ACHN (cell line): ENCODE measurements around the gene TTC39B.

ENCODE experiments used
- DNase-seq: peaks from one replicate; pipeline ENCODE4 v3.0.0-alpha.2; 2015
- in situ Hi-C: cut with HindIII; loops from 2 replicates; pipeline ENCODE4 v1.10.0; 2017; ENCODE audit warnings: low sequenced_read_pairs, low pct_ligation_motif_present, low pct_unique_long_range_greater_than_20kb

TTC39B gene

DNA sequence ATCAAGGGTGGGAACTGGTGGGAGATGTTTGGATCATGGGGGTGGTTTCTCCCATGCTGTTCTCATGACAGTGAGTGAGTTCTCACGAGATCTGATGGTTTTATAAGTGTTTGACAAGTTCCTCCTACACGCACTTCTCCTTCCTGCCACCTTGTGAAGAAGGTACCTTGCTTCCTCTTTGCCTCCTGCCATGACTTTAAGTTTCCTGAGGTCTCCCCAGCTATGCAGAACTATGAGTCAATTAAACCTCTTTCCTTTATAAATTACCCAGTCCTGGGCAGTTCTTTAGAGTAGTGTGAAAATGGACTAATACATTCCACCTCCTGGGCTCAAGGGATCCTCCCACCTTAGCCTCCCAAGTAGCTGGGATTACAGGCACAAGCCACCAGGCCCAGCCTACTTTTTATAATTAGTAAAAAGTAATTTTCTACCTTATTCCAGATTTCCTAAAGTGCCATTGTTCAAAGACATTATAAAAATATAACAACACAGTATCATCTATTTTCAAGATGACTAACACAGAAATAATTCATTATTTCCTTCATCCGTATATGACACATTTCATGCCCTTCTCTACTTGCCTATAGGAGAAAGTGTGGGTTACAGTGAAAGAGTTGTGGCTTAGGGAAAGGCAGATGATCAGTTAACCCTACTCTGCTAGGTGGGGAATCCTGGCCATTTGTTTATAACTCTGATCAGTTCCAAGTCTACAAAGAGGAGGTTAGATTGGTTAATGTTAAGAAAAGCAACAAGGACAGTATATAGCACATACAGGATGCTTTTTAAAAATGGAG lies 99.9 kb downstream of the TTC39B start:
- in situ Hi-C loops, result no loop called here
- no peak for DNase-seq

DNA sequence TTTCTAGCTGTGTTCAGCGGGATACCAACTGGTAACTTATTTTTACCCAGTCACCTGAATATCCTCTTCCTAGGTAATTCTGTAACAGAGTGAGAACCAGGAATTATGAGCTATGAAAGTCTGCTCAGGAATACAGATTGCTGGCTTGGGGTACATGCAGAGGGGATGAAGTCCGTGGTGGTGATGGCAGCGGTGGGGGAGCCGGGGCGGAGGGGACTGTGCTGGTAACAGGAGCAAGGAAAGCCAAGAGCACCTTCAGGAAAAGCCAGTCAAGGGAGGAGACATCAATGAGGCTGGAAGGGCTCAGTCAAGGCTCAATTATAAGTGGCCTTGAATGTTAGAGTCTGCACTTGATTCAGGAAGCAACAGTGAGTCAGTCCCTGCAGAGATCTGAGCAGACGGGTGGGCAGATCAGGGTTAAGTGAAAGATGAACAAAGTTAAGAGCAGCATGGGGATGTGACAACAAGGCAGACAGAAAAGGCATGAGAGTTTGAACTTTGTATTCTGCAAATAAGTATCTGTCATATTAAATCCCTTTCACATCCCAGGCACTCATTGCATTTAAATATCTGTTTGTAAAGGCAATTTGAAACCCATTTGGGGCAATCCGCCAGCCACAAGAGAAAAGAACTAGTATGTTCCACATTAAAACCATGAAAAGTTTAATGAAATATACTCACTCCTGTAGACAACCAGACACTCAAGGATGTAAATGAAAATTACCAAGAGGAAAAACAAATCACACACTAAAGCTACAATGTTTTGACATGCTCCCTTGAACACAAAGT lies 101.2 kb downstream of the TTC39B start:
- in situ Hi-C loops, result no loop called here
- no peak for DNase-seq

DNA sequence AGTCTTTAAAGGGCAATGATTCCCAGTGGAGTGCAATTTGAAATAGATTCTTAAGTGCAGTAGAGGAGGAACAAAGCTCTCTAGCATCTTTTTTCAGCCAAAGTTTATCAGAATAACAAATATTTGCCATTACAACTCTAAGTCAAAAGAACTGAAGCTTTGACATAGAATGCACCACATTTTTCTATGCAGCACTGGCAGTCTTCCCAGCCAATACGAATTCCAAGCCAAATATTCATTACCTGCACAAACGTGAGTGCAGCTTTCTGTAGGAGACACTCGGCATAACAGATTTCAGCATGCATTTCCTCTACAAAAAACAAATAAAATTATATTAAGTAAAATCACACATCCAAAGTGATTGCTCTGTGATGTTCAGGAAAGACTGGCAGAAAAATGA lies 103.4 kb downstream of the TTC39B start:
- in situ Hi-C loops, result no loop called here
- DNase-seq, result no peak

DNA sequence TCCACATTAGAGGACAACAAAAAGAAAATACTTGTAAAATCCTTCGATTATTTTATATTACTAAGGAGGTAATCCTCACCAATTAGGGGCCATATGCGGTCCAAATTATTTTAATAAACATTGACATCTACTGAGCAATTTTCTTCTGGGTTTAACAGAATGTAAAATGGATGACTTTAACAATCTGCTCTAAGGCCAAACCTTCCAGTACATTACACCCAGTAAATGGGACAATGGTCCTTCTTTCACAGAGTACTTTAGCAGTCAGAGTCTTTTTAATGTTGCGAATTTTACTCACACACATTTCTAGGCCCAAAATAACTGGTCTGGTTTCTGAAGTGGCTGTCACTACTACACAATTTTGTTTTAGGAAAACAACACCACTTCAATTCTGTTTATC lies 106.9 kb downstream of the TTC39B start:
- in situ Hi-C loops, result no loop called here
- no peak for DNase-seq

DNA sequence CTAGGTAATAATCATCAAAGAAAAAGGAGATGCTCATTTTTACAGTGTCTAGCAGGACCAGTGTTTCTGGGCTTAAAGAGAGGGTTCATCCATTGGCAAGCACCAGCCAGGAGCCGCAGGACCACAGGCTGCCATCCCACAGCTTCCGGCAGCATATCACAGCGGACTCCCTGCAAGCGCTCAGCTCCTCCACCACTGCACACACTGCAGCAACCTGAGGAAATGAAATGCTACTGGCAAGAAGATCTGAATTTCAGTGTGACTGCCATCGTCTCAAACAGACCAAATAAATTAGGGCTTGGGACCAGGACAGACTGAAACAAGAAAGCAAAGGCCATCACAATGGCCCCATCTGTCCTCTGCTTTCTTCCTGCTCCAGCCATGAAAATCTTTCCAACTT lies 114.2 kb downstream of the TTC39B start:
- no peak for DNase-seq
- in situ Hi-C loops, result no loop called here

DNA sequence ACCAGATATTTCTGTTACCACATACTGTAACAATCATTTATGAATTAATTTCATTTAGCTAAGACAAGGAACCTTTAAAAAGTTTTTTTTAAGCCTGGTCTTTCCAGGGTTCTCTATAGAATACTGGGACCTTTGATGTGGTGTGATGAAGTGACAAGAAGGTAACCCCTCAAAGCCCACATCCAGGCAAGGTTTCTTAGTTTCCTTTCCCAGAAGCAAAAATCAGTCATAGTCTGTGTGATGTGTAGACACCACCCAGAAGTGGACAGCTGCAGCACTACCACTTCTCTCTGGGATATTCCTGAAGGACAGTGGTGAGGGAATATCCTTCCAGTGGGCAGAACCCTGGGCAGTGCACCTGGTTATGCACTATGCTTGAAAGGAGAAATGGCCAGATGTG lies 115.6 kb downstream of the TTC39B start:
- in situ Hi-C loops, result no loop called here
- DNase-seq, result no peak

DNA sequence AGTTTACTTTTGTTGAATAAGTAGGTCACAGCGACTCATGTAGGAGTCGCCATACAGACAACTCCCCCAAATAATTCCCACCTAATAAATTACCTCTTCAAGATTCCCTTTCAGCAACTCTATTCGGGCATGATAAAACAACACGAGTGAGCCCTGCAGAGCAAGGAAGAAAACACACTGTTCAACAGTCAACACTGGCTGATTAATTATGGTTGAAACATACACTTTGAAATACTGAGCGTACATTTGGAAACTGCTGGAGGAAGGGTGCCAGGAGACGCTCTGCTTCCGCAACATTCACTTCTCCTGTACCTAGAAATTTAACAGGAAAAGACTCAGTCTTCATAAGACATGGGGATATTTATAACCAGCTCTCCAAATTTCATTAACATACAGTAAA lies 117.5 kb downstream of the TTC39B start:
- no peak for DNase-seq
- in situ Hi-C loops, result no loop called here

DNA sequence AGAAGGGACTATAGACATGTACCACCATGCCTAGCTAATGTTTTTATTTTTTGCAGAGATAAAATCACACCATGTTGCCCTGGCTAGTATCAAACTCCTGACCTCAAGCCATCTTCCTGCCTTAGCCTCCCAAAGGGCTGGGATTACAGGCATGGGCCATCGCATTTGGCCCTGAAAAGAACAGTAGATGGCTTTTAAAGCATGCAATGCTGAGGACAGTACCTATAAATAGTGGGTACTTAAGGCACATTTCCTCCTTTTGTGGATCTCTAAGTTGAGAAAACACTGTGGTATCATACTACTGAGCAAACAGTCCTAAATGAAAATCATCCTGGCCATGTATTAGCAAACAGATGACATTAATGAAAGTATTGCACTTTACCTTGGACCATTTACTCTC lies 119.4 kb downstream of the TTC39B start:
- DNase-seq, result no peak
- in situ Hi-C loops, result no loop called here

DNA sequence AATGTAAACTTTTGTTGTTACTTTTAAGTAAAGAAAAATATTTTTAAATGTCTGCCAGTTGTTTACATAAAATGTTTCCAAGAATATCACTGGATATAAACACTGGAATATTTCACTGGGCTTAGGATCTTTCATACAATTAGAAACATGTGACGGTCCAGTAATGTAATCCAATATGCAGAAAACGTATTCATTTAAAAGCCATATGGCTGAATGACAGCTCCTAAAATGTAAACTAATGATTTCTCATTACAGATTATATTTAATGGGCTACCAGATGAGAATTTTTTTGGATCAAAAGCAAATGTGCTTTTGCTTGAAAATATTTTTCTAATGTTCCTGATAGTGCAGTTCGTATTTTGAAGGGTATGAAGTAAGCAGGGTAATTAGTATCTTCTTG lies 124.3 kb downstream of the TTC39B start:
- in situ Hi-C loops, result no loop called here
- no peak for DNase-seq

DNA sequence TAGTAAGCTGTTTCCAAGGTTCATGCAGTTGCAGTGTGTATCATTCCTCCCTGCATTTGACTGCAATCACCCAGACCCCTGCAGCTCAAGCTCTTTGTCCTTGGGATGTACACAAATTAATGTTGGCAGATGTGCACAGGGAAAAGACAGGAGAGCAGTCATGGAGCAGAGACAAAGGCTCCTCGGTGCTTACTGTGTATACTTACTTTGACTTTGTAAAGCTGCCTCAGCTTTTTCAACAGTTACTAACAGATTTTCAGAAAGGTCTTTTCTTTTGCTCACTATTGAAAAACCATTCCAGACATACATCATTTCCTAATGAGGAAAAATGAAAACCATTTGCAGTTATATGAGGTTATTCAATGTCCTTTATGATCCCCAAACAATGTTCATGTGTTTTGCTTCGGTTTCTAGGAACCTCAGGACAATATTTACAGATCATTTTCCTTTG lies 124.9 kb downstream of the TTC39B start:
- no peak for DNase-seq
- in situ Hi-C loops, result no loop called here

DNA sequence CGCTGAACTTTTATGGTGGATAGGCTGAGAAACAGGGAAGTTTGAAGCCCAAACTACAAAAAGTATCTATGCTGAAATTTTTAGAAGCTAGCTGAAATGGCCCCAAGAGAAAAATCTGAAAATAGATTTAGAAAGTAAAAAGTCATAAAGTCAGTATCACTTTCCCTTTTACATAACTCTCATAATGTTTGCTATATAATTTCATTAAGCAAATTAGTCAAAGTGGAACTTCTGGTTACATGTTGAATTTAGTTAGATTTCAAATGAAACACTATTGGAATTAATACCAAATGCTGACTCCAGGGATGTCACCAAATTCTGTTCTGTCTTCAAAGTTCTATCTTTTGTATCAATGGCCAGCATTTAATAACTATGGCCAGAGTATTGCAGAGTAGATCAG lies 126.9 kb downstream of the TTC39B start:
- no peak for DNase-seq
- in situ Hi-C loops, result no loop called here

DNA sequence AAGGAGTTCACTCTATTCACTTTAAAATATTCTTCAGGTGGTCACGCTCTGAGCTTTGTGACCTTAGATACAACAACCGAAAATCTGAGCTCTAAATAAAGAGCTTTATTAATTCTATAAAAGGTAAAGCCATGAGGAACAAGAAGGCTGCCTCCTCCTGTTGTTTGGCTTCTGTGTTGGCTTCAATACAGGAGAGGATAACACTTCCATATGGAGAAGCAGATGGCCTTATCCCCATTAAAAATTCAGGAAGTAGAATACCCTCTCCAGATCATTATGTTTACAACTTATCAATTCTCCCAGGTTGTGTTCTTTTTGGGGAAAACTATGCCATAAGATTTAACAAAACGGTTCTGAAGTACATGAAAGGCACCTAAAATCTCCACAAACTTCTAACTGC lies 128.4 kb downstream of the TTC39B start:
- no peak for DNase-seq
- in situ Hi-C loops, result no loop called here

DNA sequence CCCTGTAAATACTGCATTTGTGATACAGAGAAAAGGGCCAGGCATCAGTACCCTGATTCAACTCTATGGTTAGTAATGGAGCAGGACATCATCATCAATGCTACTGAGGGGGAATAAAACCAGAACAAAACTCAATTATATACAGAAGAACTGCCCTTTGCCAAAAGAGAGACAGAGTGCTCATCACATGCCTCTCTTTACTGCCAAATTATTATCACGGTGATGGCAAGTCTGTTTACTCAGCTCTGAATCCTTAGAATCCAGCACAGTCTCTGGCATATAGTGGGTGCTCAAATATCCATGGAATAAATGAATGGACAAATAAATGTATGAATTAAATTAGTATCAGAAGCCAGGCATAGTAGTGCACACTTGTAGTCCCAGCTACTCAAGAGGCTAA lies 130.2 kb downstream of the TTC39B start:
- no peak for DNase-seq
- in situ Hi-C loops, result no loop called here

DNA sequence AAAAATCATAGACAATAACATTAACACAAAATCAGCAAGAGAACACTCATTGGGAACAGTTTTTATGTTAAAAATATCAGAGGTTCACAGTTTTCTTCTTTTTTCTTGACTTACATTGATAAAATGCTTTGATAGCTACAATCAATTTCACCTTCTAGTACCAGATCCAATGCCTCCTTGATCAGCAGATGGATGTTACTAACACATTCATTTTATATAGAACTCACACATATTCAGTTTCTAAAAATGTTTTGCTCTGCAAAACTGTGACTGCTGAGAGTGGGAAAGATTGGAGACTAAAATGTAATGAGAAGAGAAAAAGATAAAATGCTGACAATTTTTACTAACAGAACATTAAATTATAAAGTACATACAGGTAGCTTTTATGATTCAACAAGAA lies 143.1 kb downstream of the TTC39B start:
- DNase-seq, result no peak
- in situ Hi-C loops, result no loop called here

DNA sequence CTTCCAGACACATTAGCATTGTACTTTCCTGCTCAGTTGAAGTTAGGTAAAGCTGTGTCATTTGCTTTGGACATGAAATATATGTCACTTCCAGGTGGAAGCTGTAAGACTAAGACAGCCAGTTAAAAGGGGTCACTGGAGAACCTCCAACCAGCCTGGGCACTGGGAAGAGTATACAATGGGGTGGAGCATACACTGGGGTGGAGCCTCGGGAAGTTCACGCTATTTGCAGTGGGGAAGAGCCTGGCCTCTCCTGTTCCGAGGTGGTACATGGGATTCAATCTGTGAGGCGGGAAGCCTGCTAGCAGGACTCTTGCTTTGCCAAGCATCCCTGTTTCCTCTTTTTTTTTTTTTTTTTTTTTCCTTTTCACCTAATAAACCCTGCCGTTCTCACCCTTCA lies 145.3 kb downstream of the TTC39B start:
- DNase-seq, result no peak
- in situ Hi-C loops, result no loop called here

DNA sequence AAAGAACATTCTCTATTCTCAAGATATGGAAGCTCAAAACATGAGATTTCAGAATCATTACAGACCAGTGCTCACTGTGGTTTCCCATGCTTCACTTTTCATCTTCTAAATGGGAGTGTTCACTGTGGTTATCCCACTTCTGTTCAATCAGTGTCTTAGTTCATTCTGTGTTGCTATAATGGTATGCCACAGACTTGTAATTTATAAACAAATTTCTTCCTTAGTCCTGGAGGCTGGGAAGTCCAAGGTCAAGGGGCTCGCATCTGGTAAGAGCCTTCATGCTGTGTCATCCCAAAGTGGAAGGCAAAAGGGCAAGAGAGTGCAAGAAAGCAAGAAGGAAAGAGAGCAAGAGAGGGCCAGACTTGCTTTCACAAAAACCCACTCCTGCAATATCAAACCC lies 146.3 kb downstream of the TTC39B start:
- no peak for DNase-seq
- in situ Hi-C loops, result no loop called here

DNA sequence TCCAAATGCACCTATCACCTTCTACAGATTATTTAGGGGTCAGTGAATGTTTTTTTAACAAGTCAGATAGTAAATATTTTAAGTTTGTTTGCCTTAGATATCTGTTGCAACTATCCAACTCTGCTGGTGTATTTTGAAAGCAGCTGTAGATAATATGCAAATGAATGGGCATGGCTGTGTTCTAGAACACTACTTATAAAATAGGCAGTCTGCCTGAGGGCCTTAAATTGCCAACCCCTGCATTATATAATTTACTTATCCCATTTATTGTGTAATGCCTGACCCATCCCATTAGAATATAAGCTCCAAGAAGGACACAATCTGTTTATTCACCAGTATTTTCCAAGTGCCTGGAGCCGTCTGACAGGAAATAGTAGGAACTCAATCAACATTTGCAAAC lies 149.0 kb downstream of the TTC39B start:
- no peak for DNase-seq
- in situ Hi-C loops, result no loop called here

DNA sequence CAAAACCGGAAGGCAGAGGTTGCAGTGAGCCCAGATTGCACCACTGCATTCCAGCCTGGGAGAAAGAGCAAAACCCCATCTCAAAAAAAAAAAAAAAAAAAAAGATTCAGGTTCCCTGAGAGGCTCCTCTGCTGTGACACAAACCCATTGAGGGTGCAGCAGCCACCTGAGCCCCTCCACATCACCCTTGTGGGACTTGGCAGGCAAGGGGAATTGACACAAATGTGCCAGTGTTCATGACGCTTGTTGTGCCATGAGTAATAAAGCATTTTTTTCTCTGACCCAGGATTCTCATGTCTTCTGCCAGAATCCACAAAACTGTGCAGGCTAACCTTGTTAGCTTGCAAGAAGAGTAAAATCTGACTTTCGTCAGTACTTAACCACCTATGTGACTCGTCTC lies 149.6 kb downstream of the TTC39B start:
- in situ Hi-C loops, result no loop called here
- no peak for DNase-seq

DNA sequence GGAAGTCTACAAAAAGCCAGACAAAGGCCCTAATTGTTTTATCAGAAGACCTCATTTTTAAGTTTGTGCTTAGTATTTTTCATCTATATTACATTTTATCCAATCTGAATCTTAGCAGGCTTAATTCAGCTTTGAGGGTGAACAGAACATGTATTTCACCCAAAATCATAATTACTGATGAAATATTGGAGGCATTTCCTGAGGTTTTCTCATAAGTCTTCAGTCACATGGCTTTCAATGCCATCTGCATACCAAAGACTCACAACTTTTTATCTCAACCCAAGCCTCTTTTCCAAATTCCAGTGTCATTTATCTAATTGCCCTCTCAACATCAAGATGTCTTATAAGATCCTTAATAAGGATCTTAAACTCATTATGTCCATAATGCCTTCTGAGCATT lies 150.8 kb downstream of the TTC39B start:
- in situ Hi-C loops, result no loop called here
- DNase-seq, result no peak

DNA sequence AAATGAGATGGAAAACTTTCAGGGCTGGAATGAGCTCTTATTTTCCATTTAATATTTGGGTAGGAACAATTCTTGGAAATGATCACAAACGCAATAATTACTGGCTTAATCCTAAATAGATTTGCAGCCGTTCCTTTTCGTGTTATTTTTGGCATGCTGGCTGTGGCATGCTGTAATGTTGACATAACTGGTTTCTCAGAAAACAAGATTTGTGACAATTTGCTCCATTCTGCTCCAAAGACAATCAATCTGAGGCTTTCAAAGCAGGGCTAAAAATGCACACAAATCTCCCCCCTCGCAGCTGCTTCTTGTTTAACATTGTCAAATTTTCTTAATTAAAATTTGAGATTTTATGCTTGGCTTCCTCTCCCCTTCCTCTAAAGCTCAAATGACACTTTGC lies 151.2 kb downstream of the TTC39B start:
- DNase-seq, result no peak
- in situ Hi-C loops, result no loop called here
